ENCODE results near the gene PRKG2.
"Not testable (repeated sequence)": the region's sequence is repeated elsewhere in the genome, so short reads cannot be mapped to it uniquely, and the experiment has no call there.

The PRKG2 gene

GRCh38 chr4:81165861-81166430 lies 49.1 kb downstream of the PRKG2 start:
- intact Hi-C loops (cut with DNase I; ENCODE audit: low total_unique reads): no loop called here
- H3K27me3 ChIP-seq: no peaks in the 10 kb centered on the region
- H3K4me3 ChIP-seq: no peak overlapping the region
- DNase-seq: no peak
- no peak for TF ChIP-seq CTCF (IDR thresholded peaks at IDR 0.05)
- no peaks in the 10 kb centered on the region for H3K4me1 ChIP-seq
- H3K36me3 ChIP-seq: no peaks in the 10 kb centered on the region
- H3K9me3 ChIP-seq: no peaks in the 10 kb centered on the region
- H3K27ac ChIP-seq: no peak overlapping the region

- DNase-seq: no peak
- Histone ChIP-seq H3K27ac (no peak overlapping the region), H3K4me1 (no peaks in the 10 kb centered on the region), H3K36me3 (no peaks in the 10 kb centered on the region), H3K4me3 (no peak overlapping the region), H3K9me3 (no peaks in the 10 kb centered on the region), H3K27me3 (no peaks in the 10 kb centered on the region)
- no peak for TF ChIP-seq CTCF (IDR thresholded peaks at IDR 0.05)
- intact Hi-C loops (cut with DNase I; ENCODE audit: low total_unique reads): no loop called here
Observed at GRCh38 chr4:81164623-81165416, 50.2 kb downstream of the PRKG2 start.

DNA sequence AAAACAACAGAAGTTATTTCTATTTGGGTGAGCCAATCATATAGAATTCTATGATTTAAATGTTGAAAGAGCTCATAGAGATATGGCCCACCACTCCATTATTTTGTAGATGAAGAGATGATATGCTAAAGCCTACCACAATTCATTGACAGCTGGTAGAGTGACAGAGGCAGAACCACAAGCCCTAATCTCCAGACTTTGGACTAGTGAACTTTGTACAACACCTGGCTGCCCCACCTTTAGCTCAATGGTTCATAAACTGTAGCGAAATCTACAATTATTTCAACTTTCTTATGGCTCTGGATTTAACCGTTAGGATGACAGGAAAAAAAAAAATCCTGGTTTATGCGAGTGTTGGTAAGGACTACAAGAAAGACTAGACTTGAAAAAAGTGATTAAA lies 50.9 kb downstream of the PRKG2 start:
- intact Hi-C loops (cut with DNase I; ENCODE audit: low total_unique reads): no loop called here
- no peak for DNase-seq
- H3K27ac ChIP-seq: no peak overlapping the region
- H3K36me3 ChIP-seq: no peaks in the 10 kb centered on the region
- no peaks in the 10 kb centered on the region for H3K4me1 ChIP-seq
- no peak for TF ChIP-seq CTCF (IDR thresholded peaks at IDR 0.05)
- H3K4me3 ChIP-seq: no peak overlapping the region
- no peaks in the 10 kb centered on the region for H3K9me3 ChIP-seq
- H3K27me3 ChIP-seq: no peaks in the 10 kb centered on the region

GRCh38 chr4:81162752-81163458 lies 52.1 kb downstream of the PRKG2 start:
- Histone ChIP-seq H3K4me3 (no peak overlapping the region), H3K36me3 (no peaks in the 10 kb centered on the region), H3K27me3 (no peaks in the 10 kb centered on the region), H3K4me1 (no peaks in the 10 kb centered on the region), H3K27ac (no peak overlapping the region), H3K9me3 (no peaks in the 10 kb centered on the region)
- intact Hi-C loops (cut with DNase I; ENCODE audit: low total_unique reads): no loop called here
- no peak for TF ChIP-seq CTCF (IDR thresholded peaks at IDR 0.05)
- no peak for DNase-seq

GRCh38 chr4:81153714-81154323 lies 61.2 kb downstream of the PRKG2 start:
- H3K27me3 ChIP-seq; intact Hi-C loops (cut with DNase I; ENCODE audit: low total_unique reads); H3K27ac ChIP-seq; DNase-seq; H3K36me3 ChIP-seq; H3K9me3 ChIP-seq; H3K4me3 ChIP-seq; H3K4me1 ChIP-seq: not testable (repeated sequence)
